SKM-1 (cell line): ENCODE measurements around the gene DICER1.
A peak's percentile ranks its signal among the peaks of the same experiment; 100 is the strongest.
"Not testable (repeated sequence)": the region's sequence is repeated elsewhere in the genome, so short reads cannot be mapped to it uniquely, and the experiment has no call there.

Experiments
- DNase-seq: peaks from one replicate; lab custom pipeline; 2025; ENCODE audit not compliant: unreplicated experiment; lab: John Stamatoyannopoulos, UW

DICER1 gene

GRCh38 chr14:95185033-95185766 lies 27.9 kb upstream of the DICER1 start:
- DNase-seq, result peak; percentile 17

- no peak for DNase-seq
Measured at GRCh38 chr14:95184413-95184790, 27.1 kb upstream of the DICER1 start.

- DNase-seq, result no peak
Measured at GRCh38 chr14:95183532-95184412, 26.4 kb upstream of the DICER1 start.

GRCh38 chr14:95183082-95183481 lies 25.8 kb upstream of the DICER1 start:
- DNase-seq, result no peak

GRCh38 chr14:95182379-95182778 lies 25.1 kb upstream of the DICER1 start:
- no peak for DNase-seq

- DNase-seq, result no peak
Measured at GRCh38 chr14:95180966-95181741, 23.8 kb upstream of the DICER1 start.

GRCh38 chr14:95175670-95176069 lies 18.3 kb upstream of the DICER1 start:
- DNase-seq, result not testable (repeated sequence)

GRCh38 chr14:95174184-95174792 lies 17.0 kb upstream of the DICER1 start:
- DNase-seq, result no peak

- peak; percentile 39 for DNase-seq
Measured at GRCh38 chr14:95173518-95173917, 16.2 kb upstream of the DICER1 start.

- no peak for DNase-seq
Measured at GRCh38 chr14:95167177-95167576, 9.8 kb upstream of the DICER1 start.

GRCh38 chr14:95165517-95165916 lies 8.2 kb upstream of the DICER1 start:
- DNase-seq, result no peak

- DNase-seq, result no peak
Measured at GRCh38 chr14:95164506-95164905, 7.2 kb upstream of the DICER1 start.

- no peak for DNase-seq
Measured at GRCh38 chr14:95163666-95164065, 6.3 kb upstream of the DICER1 start.

- no peak for DNase-seq
Measured at GRCh38 chr14:95163132-95163531, 5.8 kb upstream of the DICER1 start.

- DNase-seq, result no peak
Measured at GRCh38 chr14:95162641-95163040, 5.3 kb upstream of the DICER1 start.

GRCh38 chr14:95157048-95157326 lies 342 bp downstream of the DICER1 start:
- no peak for DNase-seq

- no peak for DNase-seq
Measured at GRCh38 chr14:95156161-95157047, 925 bp downstream of the DICER1 start.

- no peak for DNase-seq
Measured at GRCh38 chr14:95155045-95155444, 2.3 kb downstream of the DICER1 start.

GRCh38 chr14:95153866-95154265 lies 3.5 kb downstream of the DICER1 start:
- DNase-seq, result no peak

- no peak for DNase-seq
Measured at GRCh38 chr14:95151561-95151960, 5.8 kb downstream of the DICER1 start.
